Activated CD8-positive, alpha-beta T cell treated with anti-CD3 and anti-CD28 coated beads for 36 hours (primary cell): ENCODE results near the gene ASAP3. TPM values are rescaled to one million over a fixed set of nuclear protein-coding genes. Genes with fewer than 3 reads are reported as not detected.

ENCODE experiments used
- ATAC-seq: fragments of 200-7000 bp; cut with Tn5 transposase; one replicate; pipeline ENCODE4 v1.10.0; 2021; ENCODE audit warnings: mild to moderate bottlenecking, moderate library complexity
- CTCF ChIA-PET: fragments of 350-600 bp; sonication (Branson Sonifier 250); formaldehyde crosslinking; loops from one replicate; lab custom pipeline; 2021; ENCODE audit warnings: antibody characterized with exemption; lab: Charles Lee
- POLR2A ChIA-PET: fragments of 350-600 bp; sonication (Branson Sonifier 250); formaldehyde crosslinking; loops from one replicate; lab custom pipeline; 2021; ENCODE audit warnings: antibody characterized with exemption; lab: Charles Lee
- DNase-seq: peaks from one replicate; pipeline ENCODE4 v3.0.0-alpha.2; 2020
- H3K27ac Mint-ChIP-seq: one replicate; pipeline ENCODE4 v1.8.0; 2021; ENCODE audit warnings: mild to moderate bottlenecking, mixed read lengths
- H3K27me3 Mint-ChIP-seq: one replicate; pipeline ENCODE4 v1.8.0; 2021; ENCODE audit warnings: mixed read lengths
- H3K36me3 Mint-ChIP-seq: one replicate; pipeline ENCODE4 v1.8.0; 2021; ENCODE audit warnings: low read depth, mixed read lengths
- H3K4me1 Mint-ChIP-seq: one replicate; pipeline ENCODE4 v1.8.0; 2021; ENCODE audit warnings: low read depth, mixed read lengths
- H3K4me3 Mint-ChIP-seq: one replicate; pipeline ENCODE4 v1.8.0; 2021; ENCODE audit warnings: mild to moderate bottlenecking, moderate library complexity, mixed read lengths
- H3K9me3 Mint-ChIP-seq: one replicate; pipeline ENCODE4 v1.8.0; 2021; ENCODE audit warnings: mixed read lengths
- intact Hi-C: fragments of 100-400 bp; cut with micrococcal nuclease; formaldehyde crosslinking; loops from one replicate; pipeline ENCODE4 v1.10.0; 2022
- total RNA-seq, 2 experiments: library from RNA; stranded (reverse); gene quantifications; one replicate each; pipeline ENCODE4 v1.2.3, GENCODE V29; 2021
- TF ChIP-seq, protein P1 (sequence below): fragments of 200-600 bp; IDR thresholded peaks from one replicate; pipeline ENCODE4 v1.8.0; 2022; ENCODE audit warnings: antibody characterized with exemption, mild to moderate bottlenecking

ASAP3 gene
- total RNA-seq, 2 experiments from 2014 or later: 0.29 to 0.74 TPM

DNA sequence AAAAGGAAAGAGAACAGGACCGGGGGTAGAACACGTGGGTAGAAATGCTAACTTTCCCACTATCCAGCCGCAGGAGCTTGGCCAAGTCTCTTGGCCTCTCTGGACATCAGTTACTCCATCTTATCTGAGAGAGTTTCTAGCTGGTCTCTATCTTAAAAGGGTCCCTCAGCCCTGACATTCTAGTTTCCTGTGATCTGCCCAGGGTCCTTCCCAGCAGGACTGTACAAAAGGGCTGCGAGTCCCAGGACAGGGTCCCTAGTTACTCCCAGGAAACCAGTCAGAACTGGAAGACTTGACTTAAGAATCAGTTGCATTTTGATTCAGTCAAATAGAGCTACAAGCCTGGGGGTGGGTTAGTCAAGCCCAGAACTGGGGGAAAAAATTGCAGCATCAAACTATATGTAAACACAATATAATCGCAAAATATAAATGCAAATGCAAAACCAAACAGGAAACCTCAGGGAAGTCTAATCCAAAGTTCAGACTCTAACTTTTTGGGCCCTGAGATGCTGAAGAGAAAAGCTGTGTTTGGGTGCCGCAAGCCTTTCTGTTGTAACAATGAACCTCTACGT, 2.9 kb downstream of the ASAP3 start:
- TF ChIP-seq, protein P1, sequence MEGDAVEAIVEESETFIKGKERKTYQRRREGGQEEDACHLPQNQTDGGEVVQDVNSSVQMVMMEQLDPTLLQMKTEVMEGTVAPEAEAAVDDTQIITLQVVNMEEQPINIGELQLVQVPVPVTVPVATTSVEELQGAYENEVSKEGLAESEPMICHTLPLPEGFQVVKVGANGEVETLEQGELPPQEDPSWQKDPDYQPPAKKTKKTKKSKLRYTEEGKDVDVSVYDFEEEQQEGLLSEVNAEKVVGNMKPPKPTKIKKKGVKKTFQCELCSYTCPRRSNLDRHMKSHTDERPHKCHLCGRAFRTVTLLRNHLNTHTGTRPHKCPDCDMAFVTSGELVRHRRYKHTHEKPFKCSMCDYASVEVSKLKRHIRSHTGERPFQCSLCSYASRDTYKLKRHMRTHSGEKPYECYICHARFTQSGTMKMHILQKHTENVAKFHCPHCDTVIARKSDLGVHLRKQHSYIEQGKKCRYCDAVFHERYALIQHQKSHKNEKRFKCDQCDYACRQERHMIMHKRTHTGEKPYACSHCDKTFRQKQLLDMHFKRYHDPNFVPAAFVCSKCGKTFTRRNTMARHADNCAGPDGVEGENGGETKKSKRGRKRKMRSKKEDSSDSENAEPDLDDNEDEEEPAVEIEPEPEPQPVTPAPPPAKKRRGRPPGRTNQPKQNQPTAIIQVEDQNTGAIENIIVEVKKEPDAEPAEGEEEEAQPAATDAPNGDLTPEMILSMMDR: no peak
- peaks cover 14% of the 10 kb centered on the region for H3K4me1 Mint-ChIP-seq
- no peak overlapping the region for H3K4me3 Mint-ChIP-seq
- no peak for DNase-seq
- ChIA-PET CTCF (interaction anchor here (0.9 to 1.8 kb wide), 4 partner anchors 16 to 184 kb away, joined by 3 to 7 read pairs (median 3); no protein-coding TSS in a partner anchor), POLR2A (interaction anchor here (1.0 kb wide), 2 partner anchors 9 to 136 kb away, joined by 3 read pairs; no protein-coding TSS in a partner anchor)
- peaks cover 19% of the 10 kb centered on the region for H3K27me3 Mint-ChIP-seq
- H3K9me3 Mint-ChIP-seq: no peaks in the 10 kb centered on the region
- no peak overlapping the region for H3K27ac Mint-ChIP-seq
- ATAC-seq: no peak
- intact Hi-C loops: no loop called here
- no peaks in the 10 kb centered on the region for H3K36me3 Mint-ChIP-seq

DNA sequence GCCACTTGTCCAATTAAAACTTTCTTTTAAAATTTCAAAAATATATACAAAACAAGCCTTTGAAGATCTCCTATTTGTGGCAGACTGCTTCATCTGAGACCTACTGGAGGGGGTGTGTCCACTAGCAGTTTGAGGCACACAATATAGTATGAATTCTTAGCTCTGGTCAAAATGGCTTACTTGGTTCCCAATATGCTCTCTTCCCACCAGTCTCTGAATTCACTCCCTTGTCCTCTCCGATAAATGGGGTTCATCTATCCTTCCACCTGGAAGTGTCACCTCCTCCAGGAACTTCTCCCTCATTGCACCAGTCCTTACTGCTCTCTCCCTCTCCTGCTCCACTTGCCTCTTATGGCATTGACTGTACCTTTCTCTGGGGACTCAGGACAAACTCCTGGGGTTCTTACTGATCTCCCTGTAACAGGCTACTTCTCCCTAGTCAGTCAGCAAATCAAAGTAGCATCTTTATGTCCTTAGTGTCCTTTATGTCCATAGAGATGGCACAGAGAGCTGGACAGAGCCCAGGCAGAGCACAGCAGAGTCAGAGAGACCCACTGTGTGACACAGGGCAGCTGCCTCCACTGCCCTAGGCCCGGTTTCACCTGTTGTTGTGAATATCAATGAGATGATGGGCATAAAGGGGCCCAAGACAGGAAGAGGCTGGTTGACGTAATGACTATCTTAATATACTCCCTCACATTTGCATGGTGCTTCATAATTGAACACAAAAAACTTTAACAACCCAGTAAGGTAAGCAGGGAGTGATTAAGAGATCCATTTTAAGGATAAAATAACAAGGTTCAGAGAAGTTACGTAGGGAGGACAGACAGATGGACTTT, 3.6 kb downstream of the ASAP3 start:
- intact Hi-C loops: no loop called here
- ChIA-PET CTCF (interaction anchor here (1.4 to 1.8 kb wide), 2 partner anchors 17 to 185 kb away, joined by 3 to 7 read pairs; no protein-coding TSS in a partner anchor), POLR2A (interaction anchor here (1.0 kb wide), 1 partner anchor 10 kb away, joined by 3 read pairs; no protein-coding TSS in a partner anchor)
- no peaks in the 10 kb centered on the region for H3K36me3 Mint-ChIP-seq
- TF ChIP-seq, protein P1: no peak
- H3K27ac Mint-ChIP-seq: no peak overlapping the region
- H3K4me3 Mint-ChIP-seq: no peak overlapping the region
- H3K4me1 Mint-ChIP-seq: peaks cover 14% of the 10 kb centered on the region
- DNase-seq (no peak), ATAC-seq (no peak)
- H3K9me3 Mint-ChIP-seq: no peaks in the 10 kb centered on the region
- peaks cover 16% of the 10 kb centered on the region for H3K27me3 Mint-ChIP-seq

DNA sequence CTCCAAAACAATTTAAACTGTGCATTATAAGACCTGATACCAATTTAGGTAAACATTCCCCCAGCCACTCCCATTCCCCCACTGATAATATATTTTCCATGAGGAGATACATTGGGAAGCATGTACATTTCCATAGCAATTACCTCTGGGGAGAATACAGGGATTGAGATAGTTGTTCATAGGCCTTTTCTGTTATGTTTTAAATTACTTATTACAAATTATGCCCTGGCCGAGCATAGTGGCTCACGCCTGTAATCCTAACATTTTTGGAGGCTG, 4.4 kb downstream of the ASAP3 start:
- CTCF ChIA-PET: interaction anchor here (1.0 kb wide), 1 partner anchor 17 kb away, joined by 3 read pairs; no protein-coding TSS in a partner anchor
- no peaks in the 10 kb centered on the region for H3K36me3 Mint-ChIP-seq
- ATAC-seq: no peak
- no peak overlapping the region for H3K4me3 Mint-ChIP-seq
- H3K27ac Mint-ChIP-seq: no peak overlapping the region
- TF ChIP-seq, protein P1: no peak
- peaks cover 14% of the 10 kb centered on the region for H3K27me3 Mint-ChIP-seq
- intact Hi-C loops: no loop called here
- H3K4me1 Mint-ChIP-seq: peaks cover 8% of the 10 kb centered on the region
- H3K9me3 Mint-ChIP-seq: no peaks in the 10 kb centered on the region
- no peak for DNase-seq
- POLR2A ChIA-PET: no interaction called here

DNA sequence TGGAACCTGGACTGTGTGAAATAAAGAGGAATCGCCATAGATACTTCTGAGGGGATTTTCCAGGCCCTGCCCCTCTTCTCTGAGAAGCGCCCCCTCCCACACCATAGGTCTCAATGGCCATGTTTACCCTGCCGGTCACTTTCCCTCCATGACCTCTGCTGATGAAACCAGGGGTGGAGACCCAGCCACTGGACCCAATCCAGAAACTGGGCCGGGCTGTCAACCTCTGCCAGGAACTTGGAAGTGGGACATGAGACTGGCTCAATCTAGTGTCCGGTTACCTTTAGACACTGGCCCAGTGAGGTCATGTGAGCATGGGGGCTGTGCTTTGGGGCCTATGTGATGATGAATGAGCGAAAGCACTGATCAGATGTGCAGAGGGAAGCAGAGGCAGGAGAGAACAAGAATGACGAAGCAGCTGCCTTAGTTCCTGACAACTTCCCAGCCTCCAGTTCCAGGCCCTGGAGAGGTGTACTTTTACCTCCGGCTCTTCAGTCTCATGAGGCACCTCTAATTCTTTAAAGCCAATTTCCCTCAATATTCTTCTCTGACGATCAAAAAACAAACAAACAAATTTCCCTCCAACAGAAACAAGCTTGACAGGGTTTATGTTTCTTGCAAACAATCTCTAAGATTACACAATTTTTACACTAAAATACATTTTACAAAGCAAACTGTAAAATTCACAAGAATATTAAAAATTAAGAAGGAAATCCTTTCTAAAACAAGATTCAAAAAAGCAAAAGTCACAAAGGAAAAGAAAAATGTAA, 4.9 kb downstream of the ASAP3 start:
- Mint-ChIP-seq H3K36me3 (no peaks in the 10 kb centered on the region), H3K4me3 (no peak overlapping the region), H3K27me3 (peaks cover 14% of the 10 kb centered on the region), H3K27ac (no peak overlapping the region), H3K9me3 (no peaks in the 10 kb centered on the region), H3K4me1 (peaks cover 8% of the 10 kb centered on the region)
- POLR2A ChIA-PET: no interaction called here
- CTCF ChIA-PET: interaction anchor here (1.0 kb wide), 1 partner anchor 16 kb away, joined by 3 read pairs; no protein-coding TSS in a partner anchor
- intact Hi-C loops: no loop called here
- no peak for DNase-seq
- TF ChIP-seq, protein P1: no peak
- ATAC-seq: no peak
